Glomerular endothelial cell (primary cell): ENCODE results near the gene ABCA3. TPM values are rescaled to one million over a fixed set of nuclear protein-coding genes. Genes with fewer than 3 reads are reported as not detected.

Experiments
- DNase-seq: peaks from one replicate; pipeline ENCODE4 v3.0.0-alpha.2; 2011; ENCODE audit warnings: low read depth, low spot score; ENCODE audit errors: extremely low read depth
- total RNA-seq: library from RNA; depleted of rRNA; stranded (reverse); fragments of >200 nt; gene quantifications from 2 replicates; pipeline ENCODE4 v1.2.3, GENCODE V29; 2015

Gene ABCA3
- total RNA-seq, 1 donor from 2014 or later: 79.5 TPM

- no peak for DNase-seq
Measured at GRCh38 chr16:2237493-2238149, 102.9 kb downstream of the ABCA3 start.

GRCh38 chr16:2237102-2237482 lies 103.4 kb downstream of the ABCA3 start:
- no peak for DNase-seq

DNA sequence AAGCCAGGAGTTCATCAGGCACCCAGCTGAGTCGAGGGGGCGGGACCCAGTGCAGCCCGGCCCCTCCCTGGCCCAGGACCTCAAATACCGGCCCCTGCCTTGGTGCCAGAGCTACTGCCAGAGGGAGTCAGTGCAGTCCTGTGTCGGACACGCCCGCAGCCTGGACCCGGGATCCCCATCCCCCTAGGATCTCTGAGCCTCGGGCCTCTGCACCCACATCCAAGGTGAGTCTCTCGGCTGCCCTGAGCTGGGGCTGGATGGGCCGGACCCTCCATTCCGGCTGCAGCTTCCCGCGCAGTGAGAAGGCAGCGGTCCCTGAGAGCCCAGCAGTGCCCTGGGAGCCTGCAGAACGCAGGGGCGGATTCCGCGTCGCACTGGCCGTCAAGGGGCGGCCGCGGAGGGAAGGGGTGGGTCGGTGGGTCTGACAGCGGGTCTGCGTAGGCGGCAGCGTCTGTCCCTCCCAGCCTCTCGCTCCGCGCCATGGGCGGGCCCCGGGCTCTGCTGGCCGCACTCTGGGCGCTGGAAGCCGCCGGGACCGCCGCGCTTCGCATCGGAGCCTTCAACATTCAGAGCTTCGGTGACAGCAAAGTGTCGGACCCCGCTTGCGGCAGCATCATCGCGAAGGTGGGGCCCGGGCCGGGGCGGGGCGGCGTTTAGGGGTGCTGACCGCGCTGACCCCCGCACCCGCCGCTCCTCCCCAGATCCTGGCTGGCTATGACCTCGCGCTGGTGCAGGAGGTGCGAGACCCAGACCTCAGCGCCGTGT lies 104.0 kb downstream of the ABCA3 start, which contains the start of gene DNASE1L2:
Gene DNASE1L2, plus strand, starts transcription at position 108 of the 765 bp plus-strand sequence. Its CDS starts 373 bp downstream, at position 481.
- no peak for DNase-seq

GRCh38 chr16:2235695-2236336 lies 104.7 kb downstream of the ABCA3 start:
- no peak for DNase-seq

- no peak for DNase-seq
Measured at GRCh38 chr16:2235234-2235651, 105.3 kb downstream of the ABCA3 start.

DNA sequence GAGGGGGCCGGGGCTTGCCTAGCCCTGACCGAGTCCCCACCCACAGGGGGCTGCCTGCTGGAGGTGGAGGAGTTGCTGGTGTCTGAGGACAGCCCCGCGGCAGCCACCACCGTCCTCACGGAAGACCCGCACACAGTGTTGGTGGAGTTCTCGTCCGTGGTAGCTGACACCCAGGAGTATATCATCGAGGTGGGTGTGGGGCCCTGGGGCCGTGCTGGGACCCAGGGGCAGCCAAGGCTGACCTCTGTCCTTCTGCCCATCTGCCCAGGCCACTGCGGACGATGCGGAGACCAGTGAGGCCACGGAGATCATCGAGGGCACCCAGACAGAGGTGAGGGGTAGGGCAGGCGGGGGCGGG lies 105.7 kb downstream of the ABCA3 start:
- DNase-seq: no peak

DNA sequence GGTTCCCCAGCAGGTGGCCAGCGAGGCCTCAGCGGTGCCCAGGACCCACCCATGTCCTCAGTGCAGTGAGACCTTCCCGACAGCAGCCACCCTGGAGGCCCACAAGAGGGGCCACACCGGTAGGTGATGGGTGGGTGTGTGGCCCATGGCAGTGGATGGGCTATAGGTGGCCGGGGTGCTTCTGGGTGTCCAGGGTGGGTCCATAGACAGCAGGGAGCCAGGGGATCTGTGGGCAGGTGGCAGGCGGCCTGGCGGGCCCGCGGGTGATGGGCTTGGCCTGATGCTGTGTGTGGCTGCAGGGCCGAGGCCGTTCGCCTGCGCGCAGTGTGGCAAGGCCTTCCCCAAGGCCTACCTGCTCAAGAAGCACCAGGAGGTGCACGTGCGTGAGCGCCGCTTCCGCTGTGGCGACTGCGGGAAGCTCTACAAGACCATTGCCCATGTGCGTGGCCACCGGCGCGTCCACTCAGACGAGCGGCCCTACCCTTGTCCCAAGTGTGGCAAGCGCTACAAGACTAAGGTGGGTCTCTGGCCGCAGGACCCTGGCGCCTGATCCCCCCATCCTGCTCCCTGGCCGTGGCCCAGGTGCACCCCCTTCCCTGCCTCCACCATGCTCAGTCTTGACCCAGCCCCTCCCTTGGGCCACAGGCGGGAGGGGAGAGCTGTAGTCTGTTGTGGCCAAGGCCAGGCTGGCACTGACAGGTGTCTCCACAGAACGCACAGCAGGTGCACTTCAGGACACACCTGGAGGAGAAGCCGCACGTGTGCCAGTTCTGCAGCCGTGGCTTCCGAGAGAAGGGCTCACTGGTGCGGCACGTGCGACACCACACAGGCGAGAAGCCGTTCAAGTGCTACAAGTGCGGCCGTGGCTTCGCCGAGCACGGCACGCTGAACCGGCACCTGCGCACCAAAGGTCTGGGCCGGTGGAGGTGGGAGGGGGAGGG lies 106.4 kb downstream of the ABCA3 start:
- no peak for DNase-seq

- DNase-seq: no peak
Measured at GRCh38 chr16:2233046-2233775, 107.3 kb downstream of the ABCA3 start.

DNA sequence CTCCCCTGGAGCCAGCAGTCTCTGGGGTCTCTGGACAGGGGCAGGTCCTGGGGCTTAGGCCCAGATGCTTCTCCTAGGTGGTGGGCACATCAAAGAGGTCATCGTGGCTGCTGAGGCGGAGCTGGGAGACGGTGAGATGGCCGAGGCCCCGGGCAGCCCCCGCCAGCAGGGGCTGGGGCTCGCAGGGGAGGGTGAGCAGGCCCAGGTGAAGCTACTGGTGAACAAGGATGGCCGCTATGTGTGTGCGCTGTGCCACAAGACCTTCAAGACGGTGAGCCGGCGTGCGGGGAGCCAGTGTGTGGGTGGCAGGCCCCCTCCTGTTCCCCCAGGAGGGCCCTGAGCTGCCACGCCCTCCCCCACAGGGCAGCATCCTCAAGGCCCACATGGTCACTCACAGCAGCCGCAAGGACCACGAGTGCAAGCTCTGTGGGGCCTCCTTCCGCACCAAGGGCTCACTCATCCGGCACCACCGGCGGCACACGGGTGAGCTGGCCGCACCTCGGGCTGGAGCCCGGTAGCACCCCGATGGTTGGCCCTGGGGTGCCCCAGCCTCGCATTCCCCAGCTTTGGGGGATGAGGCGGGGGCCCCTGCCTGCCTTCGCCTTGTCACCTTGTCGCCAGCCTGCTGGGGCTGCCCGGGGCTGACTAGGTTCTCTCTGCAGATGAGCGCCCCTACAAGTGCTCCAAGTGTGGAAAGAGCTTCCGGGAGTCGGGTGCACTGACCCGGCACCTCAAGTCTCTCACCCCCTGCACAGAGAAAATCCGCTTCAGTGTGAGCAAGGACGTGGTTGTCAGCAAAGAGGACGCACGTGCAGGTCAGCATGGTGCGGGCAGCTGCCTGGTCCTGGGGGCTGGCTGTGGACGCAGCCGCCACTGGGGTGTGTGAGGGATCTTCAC lies 108.2 kb downstream of the ABCA3 start:
- no peak for DNase-seq

GRCh38 chr16:2231016-2231931 lies 109.3 kb downstream of the ABCA3 start:
- no peak for DNase-seq

DNA sequence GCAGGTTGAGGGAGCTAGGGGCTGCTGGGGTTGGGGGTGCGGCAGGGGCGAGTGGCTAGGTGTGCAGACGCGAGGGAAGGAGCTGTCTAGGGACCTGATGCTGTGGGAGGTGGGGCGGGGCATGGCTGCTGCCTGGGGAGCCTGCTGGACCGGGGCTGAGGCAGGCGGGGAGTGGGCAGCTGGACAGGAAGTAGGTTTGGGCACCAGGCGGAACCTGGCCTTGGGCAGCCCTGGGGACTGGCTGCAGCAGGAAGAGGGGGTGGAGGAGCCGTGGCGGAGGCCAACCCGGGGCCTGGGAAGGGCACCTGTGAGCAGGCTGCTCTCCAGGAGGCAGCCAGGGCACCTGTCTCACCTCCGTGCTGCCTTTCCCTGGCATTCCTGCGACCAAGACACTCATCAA lies 110.2 kb downstream of the ABCA3 start:
- DNase-seq: no peak

GRCh38 chr16:2229632-2230250 lies 110.8 kb downstream of the ABCA3 start:
- DNase-seq: no peak

DNA sequence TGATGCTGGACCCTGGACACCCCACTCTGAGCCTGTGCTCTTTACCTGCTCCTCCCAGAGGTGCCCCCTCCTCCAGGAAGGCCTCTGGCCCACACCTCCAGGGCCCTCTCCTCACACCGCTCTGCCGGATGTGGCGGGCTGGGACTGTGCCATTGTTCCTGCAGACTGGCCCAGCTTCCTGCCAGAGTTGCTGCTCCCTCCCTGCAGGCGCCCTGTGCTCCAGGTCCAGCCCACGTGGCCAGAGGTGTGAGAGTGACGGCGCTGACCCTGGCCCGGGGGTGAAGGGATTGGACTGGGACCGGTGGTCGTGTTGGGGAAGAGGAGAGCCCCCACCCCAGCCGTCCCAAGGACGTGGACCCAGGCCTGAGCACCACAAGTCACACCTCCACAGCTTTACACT lies 111.4 kb downstream of the ABCA3 start:
- no peak for DNase-seq

GRCh38 chr16:2228161-2228824 lies 112.2 kb downstream of the ABCA3 start:
- no peak for DNase-seq

GRCh38 chr16:2226918-2227317 lies 113.6 kb downstream of the ABCA3 start:
- DNase-seq: no peak

DNA sequence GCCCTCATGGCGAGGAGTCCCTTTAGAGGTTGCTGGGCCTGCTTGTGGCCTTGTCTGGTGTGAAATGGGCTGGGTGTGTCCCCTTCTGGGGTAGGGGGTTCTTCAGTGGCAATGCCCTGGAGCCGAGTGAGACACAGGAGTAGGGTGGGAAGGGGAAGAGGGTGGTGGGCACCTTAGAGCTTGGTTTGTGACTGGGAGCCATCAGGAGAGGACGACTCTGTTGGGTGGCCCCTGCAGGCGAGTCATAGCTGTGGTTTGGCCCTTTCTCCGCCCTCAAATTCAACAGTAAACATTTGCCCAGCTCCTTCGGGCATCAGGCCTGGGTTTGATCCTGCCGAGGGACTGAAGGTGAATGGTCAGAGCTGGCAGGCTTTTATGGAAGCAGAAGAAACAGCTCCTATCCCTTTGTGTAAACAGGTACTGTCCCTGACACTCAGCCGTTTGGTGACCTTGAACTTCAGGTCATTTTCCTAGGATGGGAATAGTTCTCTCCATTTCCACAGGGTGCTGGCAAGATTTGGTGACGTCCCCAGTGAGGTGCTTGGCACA lies 114.2 kb downstream of the ABCA3 start:
- DNase-seq: no peak
